ENCODE data around the gene EMX2. TPM values are rescaled to one million over a fixed set of nuclear protein-coding genes. Genes with fewer than 3 reads are reported as not detected.
"Not testable (repeated sequence)": the region's sequence is repeated elsewhere in the genome, so short reads cannot be mapped to it uniquely, and the experiment has no call there.

Gene EMX2
- total and polyA plus RNA-seq, 2 donors (not counting 3 experiments of a cell fraction or from before 2014, with no cell fraction given): not detected

GRCh38 chr10:117581961-117582360 is 39.4 kb downstream of the EMX2 start:
- no peak for FAIRE-seq
- ChIA-PET CTCF (no interaction called here), POLR2A (no interaction called here)
- dilution Hi-C loops (cut with MboI; ENCODE audit: extremely low pct_ligation_motif_present, low sequenced_read_pairs) (no loop called here), intact Hi-C loops (cut with micrococcal nuclease) (no loop called here)
- Histone ChIP-seq H3K79me2 (ENCODE audit: control insufficient read depth, insufficient read depth, low read length) (no peaks in the 10 kb centered on the region), H3K9ac (replicated peaks; ENCODE audit: extremely low read depth, insufficient read depth, low read length) (no peak overlapping the region), H3K9me3 (replicated peaks; ENCODE audit: control insufficient read depth, insufficient read depth, low read length) (no peaks in the 10 kb centered on the region), H2AFZ (ENCODE audit: low read depth, low read length) (no peak overlapping the region), H3K27me3 (ENCODE audit: control insufficient read depth in 2 of 2, insufficient read depth in 2 of 2, low read length in 2 of 2) (no peaks in the 10 kb centered on the region), H3K36me3 (ENCODE audit: control insufficient read depth in 2 of 2, extremely low read depth in 1 of 2, insufficient read depth in 2 of 2, low read length in 2 of 2) (no peaks in the 10 kb centered on the region), H3K4me3 (replicated peaks in 1 of 3; ENCODE audit: insufficient read depth in 1 of 3, low read depth in 1 of 3, low read length in 3 of 3) (no peak overlapping the region), H3K27ac (ENCODE audit: insufficient read depth, low read depth, low read length) (no peak overlapping the region), H3K4me2 (ENCODE audit: insufficient read depth, low read length) (no peak overlapping the region), H3K4me1 (ENCODE audit: control insufficient read depth, extremely low read depth, insufficient read depth, low read length) (no peaks in the 10 kb centered on the region), H3K9me1 (replicated peaks; ENCODE audit: control insufficient read depth, extremely low read depth, insufficient read depth, low read length) (no peaks in the 10 kb centered on the region), H4K20me1 (replicated peaks; ENCODE audit: control insufficient read depth, extremely low read depth, insufficient read depth, low read length) (no peaks in the 10 kb centered on the region)
- no peak for TF ChIP-seq CTCF (IDR thresholded peaks at IDR 0.05; ENCODE audit: extremely low read depth in 1 of 2, insufficient read depth in 1 of 2, low read depth in 1 of 2, low read length in 2 of 2)
- TF ChIP-seq JUN (IDR thresholded peaks at IDR 0.05; ENCODE audit: borderline replicate concordance, insufficient read depth, insufficient read length, low read depth): no peak
- TF ChIP-seq MAX (IDR thresholded peaks at IDR 0.05; ENCODE audit: insufficient read depth, insufficient read length): no peak
- TF ChIP-seq GATA2 (IDR thresholded peaks at IDR 0.05; ENCODE audit: insufficient read depth, insufficient read length, low read depth, low read length): no peak
- TF ChIP-seq POLR2AphosphoS5 (IDR thresholded peaks at IDR 0.05; ENCODE audit: insufficient read depth, low read depth, low read length): no peak
- no peak for TF ChIP-seq FOS (IDR thresholded peaks at IDR 0.05; ENCODE audit: borderline replicate concordance, insufficient read depth, low read length)
- TF ChIP-seq POLR2A (IDR thresholded peaks at IDR 0.05; ENCODE audit: low read depth, low read length): no peak
- no peak for TF ChIP-seq EZH2 (IDR thresholded peaks at IDR 0.05; ENCODE audit: borderline replicate concordance, low read depth, low read length, severe bottlenecking)
- no peak for TF ChIP-seq MYC (IDR thresholded peaks at IDR 0.05; ENCODE audit: low read depth, low read length)
- no TSS peak for BruUV-seq (replicated peaks)
- no peak for DNase-seq (ENCODE audit: low read depth, low spot score)

- H3K79me2 ChIP-seq (ENCODE audit: control insufficient read depth, insufficient read depth, low read length); CTCF ChIA-PET; H3K9me3 ChIP-seq (replicated peaks; ENCODE audit: control insufficient read depth, insufficient read depth, low read length); H2AFZ ChIP-seq (ENCODE audit: low read depth, low read length); POLR2A ChIA-PET; intact Hi-C loops (cut with micrococcal nuclease); H3K27me3 ChIP-seq (ENCODE audit: control insufficient read depth in 2 of 2, insufficient read depth in 2 of 2, low read length in 2 of 2); FAIRE-seq; H3K4me2 ChIP-seq (ENCODE audit: insufficient read depth, low read length); DNase-seq (ENCODE audit: low read depth, low spot score); BruUV-seq (replicated peaks); H3K27ac ChIP-seq (ENCODE audit: insufficient read depth, low read depth, low read length); H3K36me3 ChIP-seq (ENCODE audit: control insufficient read depth in 2 of 2, extremely low read depth in 1 of 2, insufficient read depth in 2 of 2, low read length in 2 of 2); dilution Hi-C loops (cut with MboI; ENCODE audit: extremely low pct_ligation_motif_present, low sequenced_read_pairs); H3K9me1 ChIP-seq (replicated peaks; ENCODE audit: control insufficient read depth, extremely low read depth, insufficient read depth, low read length); H3K4me3 ChIP-seq (replicated peaks in 1 of 3; ENCODE audit: insufficient read depth in 1 of 3, low read depth in 1 of 3, low read length in 3 of 3); H3K9ac ChIP-seq (replicated peaks; ENCODE audit: extremely low read depth, insufficient read depth, low read length); H4K20me1 ChIP-seq (replicated peaks; ENCODE audit: control insufficient read depth, extremely low read depth, insufficient read depth, low read length); H3K4me1 ChIP-seq (ENCODE audit: control insufficient read depth, extremely low read depth, insufficient read depth, low read length): not testable (repeated sequence)
Observed at GRCh38 chr10:117584831-117585230, 42.3 kb downstream of the EMX2 start.
